HPDE6-E6E7 (cell line): ENCODE results near the gene SEMA6B.

Experiments used
- DNase-seq: peaks from one replicate; pipeline ENCODE4 v3.0.0; 2011; ENCODE audit warnings: missing footprints; ENCODE audit errors: extremely low spot score

SEMA6B gene

DNA sequence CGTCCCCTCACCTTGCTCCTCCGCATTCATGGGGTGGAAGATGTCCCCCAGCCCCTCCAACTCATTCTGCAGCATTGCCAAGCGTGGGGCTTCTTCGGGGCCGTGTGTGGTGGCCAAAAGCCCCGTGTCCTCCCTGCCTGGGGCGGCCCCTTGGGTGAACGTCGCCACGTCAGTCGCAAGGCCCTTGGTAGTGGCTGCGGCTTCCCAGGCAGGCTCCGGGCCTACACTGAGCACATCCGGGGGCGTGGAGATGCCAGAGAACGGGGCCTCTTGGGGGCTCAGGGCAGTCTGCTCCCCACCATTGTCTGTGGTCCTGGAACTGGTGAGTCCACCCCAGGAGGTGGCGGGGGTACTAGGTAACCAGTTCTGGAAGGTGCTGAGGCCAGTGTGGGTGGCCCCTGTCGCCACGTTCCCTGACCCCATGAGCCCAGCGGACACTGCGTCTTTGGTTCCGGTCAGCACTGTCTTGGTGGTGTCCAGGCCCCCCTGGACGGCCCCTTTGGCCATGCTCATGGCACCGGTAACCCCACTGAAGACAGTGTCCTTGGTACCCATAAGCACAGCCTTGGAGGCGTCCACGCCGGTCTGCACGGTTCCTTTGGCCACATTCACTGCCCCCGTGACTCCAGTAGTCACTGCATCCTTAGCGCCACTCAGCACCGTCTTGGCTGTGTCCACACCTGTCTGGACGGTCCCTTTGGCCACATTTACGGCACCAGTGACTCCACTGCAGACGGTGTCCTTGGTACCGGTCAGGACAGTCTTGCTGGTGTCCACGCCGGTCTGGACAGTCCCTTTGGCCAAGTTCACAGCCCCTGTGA lies 48.8 kb downstream of the SEMA6B start:
- DNase-seq: no peak

DNA sequence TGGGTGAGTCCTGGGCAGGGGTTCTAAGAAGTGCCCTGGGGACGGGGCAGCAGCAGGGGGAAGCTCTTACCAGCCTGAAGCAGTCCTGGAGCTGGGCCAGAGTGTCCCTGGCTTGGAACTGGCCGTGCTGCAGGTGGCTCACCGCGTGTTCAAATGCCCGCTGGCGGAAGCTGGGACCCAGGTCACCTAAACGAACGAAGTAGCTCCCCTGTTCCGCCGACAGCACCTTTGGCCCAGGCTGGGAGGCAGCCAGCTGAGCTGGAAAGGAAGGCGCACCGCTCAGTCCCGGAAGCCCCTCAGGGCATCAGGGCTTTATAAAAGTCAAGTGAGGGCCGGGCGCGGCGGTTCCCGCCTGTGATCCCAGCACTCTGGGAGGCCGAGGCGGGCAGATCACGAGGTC lies 50.8 kb downstream of the SEMA6B start:
- DNase-seq: no peak

DNA sequence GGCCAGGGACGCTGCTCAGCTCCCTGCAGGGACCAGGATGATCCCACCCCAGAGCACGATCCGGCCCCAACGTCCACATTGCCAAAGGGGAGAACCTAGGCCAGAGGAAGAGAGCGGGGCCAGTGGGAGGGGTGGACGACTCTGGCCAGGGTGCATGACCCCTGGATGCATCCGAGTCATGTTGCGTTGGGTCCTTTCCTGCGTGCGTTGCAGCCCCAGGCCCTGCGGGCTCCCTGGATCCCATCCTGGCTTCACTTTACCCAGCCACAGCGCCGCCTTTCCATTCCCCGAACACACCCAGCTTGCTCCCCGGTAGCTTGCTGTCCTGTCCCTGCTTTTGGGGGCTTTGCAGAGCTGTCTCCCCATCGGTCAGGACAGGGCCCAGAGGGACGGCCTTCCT lies 51.7 kb downstream of the SEMA6B start:
- no peak for DNase-seq

DNA sequence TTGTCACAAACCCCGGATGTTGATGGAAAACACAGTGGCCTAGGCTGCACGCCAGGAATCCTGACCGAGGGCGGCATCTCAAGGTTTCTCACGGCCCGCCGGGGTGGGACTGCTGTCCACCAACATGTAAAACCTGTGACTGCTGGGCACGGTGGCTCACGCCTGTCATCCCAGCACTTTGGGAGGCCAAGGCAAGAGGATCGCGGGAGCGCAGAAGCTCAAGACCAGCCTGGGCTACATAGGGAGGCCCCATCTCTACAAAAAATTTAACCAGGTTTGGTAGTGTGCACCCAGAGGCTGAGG lies 52.4 kb downstream of the SEMA6B start:
- no peak for DNase-seq

DNA sequence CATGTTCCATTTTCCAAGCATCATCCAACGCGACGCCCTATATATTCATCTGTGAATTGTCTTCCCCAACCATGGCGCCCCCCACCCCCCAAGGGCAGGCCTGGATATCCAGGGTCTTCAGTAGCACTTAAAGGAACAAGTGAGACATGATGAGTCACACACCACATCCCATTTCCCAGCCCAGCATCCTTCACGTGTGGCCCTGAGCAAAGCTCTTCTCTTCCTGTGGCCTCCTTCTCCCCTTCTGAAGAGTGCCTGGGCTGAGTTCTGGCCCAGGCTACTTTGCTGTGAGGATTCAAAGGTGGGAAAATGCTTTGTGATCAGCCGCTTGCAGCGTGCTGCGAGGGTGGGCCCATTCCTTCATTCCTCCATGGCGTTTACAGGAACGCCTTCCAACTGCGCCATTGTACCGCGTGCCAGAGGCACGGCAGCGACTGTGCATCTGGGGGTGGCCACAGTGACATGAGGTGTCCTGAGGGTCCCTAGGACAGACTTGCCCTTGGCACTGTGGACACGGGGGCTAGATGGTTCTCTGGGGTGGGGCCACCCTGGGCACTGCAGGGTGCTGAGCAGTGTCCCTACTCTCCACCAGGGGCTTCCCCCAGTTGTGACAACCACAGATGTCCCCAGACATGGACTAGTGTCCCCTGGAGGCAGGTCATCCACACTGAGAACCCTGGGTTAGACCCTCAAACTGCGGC lies 52.9 kb downstream of the SEMA6B start:
- peak; percentile 29 for DNase-seq

DNA sequence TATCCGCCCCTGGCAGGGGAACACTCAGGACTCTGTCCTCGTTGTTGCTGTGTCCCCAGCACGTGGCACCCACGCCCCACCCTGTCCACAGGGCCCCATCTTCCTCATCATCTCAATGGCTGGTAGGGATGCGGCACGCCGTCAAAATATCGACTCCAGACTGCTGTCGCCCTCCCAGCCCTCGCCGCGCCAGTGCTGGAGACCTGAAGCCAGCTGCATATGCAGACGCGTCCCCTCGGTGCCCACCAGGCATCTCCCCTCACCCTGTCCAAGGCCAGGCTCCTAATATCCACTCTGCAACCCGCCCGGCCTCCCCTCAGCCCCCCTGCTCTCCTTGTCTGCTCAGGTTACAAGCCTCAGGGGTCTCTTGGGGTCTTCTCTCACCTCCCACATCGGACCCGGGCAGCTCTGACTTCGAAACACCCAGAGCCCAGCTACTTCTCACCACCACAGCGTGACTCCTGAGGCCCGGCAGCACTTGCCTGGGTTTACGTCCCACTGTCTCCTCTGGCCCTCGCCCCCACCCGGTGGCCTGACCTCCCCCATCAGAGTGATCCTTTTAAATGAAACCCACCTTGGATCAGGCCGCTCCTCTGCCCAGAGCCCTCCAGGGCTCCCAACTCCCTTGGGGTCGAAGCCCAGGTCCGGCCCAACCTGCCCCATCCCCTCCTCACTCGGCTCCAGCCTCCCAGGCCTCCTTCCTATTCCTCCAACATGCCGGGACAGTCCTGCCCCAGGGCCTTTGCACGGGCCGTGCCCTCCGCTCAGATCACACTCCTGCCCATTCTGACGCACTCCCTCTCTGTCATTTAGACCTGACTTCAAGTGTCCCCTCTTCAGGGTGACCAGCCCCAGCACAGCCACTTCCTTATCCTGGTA lies 53.7 kb downstream of the SEMA6B start:
- no peak for DNase-seq

DNA sequence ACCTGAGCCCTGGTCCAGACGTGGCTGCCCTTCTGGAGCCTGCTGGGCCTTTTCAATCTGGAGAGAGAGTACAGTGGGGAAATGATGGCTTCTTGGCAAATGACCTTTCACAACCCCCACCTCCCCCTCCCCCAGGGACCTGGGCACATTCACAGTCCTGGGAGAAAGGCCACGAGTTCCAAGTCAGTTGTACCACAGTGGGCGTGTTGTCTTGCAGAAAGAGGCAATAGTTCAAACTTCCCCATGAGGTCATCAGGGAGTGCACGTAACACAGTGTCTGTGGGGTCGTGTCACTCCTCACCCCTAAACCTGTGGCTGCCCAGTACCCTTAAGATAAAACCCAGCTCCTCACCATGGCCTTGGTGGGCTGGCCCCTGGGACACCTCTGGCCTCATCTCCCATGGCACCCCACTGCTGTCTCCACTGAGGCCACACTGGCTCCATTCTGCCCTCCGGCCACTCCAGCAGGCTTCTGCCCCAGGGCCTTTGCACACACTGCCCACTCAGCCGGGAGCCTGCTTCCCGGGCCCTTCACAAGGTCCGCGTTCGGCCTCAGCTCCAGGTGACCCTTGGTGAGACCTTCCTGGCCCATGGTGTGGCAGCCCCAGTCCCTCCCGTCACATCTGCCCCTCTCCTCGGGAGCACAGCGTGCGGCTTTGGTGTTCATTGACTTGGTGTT lies 54.5 kb downstream of the SEMA6B start:
- no peak for DNase-seq

DNA sequence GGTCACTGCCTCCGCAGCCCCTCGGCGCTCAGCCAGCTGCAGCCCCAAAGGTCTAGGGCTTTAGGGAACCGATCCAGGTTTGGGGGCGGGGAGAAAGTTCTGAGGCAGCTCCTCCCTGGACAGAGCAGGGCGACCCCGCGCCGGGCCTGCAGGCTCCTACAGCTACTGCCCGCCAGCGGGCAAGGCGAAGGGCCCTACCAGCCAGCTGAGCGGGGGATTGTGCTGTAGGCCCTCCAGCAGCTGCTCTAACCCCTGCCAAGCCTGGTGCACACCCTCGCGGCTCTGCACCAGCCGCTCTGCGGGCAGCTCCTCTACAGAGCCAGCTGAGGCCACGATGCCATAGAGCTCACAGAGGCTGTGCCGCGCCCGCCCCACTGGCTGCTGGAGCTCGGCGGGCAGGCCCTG lies 55.2 kb downstream of the SEMA6B start:
- no peak for DNase-seq

DNA sequence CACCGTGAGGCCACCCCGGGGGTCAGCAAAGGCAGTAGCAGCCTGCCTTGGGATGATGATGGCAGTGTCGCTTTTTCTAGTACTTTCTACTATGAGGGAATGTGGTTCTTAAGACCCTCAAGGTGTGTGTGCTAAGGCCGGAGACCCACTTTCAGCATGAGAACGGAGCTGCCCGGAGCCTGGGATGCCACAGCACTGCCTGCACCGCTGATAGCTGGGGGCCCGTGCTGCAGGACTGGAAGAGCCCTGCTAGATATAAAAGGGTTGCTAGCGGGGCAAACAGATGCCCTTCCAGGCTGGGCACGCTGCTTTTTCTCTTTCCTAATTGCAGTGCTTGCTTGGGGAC lies 55.7 kb downstream of the SEMA6B start:
- no peak for DNase-seq

DNA sequence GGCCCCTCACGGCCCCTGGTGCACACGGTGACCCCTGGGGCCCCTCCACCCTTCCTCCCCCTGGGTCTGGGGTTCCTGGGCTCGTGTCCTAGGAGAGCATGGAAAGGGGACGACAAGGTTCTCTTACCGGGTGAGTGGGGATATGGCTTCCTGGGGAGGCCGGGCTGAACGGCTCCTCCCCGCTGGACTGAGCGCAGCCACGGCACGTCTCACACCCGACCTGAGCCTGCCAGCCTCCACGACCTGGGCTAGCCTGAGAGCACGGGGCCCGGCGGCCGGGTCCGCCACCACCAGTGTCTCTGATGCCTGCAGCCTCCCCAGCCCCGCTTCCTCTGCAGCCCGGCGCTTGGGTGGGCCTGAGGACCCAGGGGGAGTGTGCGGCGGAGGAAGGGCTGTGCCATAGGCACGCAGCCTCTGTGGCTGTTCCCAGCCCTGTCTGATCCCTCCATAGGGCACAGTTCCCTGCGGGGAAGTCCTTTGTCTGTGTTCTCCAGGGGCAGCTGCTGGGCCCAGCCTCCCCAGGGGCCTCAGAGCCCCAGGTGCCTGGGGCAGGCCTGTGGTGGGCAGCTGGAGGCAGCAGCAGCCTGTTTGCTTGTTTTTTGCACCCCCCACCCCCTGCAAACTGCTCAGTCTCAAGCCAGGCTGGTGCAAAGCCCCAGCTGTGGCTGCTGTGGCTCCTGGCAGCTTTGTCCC lies 56.2 kb downstream of the SEMA6B start:
- no peak for DNase-seq

DNA sequence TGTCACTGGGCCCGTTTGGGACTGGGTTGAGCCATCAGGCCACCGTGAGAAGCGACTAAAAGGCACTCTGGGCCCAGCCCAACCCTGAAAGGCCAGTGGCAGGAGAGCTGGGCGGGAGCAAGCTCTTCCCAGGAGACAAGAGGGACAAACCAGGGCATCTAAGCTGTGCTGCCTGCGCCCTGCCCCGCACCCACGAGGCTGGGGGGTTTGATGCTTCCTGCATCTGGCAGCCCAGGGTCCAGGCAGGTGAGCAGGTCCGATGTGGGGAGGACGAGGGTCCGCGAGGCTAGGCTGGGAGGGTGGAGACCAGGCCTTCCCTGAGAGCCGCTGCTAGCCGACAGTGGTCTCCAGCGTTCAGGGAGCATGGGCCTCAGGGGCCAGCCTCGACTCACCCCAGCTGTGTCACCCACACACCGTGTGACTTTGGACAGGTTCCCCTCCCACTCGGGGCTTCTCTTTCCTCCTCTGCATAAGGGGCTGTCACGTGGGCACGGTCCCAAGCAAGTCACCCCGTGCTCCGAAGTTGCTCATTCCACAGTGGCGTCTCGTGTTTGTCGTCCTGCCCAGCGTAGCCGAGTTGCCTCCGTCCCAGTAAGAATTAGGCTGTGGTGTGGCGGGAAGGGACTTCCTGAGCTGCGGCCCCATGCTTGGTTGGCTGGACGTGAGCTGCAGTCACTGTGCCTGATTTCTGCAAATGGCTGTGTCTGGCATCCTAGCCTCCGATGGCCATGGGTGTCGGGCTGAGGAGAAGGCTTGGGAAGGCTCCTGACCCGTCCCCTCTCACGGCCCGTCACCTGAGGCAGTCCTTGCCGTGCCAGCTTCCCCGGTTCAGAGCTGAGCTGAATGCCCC lies 57.0 kb downstream of the SEMA6B start:
- DNase-seq: no peak

DNA sequence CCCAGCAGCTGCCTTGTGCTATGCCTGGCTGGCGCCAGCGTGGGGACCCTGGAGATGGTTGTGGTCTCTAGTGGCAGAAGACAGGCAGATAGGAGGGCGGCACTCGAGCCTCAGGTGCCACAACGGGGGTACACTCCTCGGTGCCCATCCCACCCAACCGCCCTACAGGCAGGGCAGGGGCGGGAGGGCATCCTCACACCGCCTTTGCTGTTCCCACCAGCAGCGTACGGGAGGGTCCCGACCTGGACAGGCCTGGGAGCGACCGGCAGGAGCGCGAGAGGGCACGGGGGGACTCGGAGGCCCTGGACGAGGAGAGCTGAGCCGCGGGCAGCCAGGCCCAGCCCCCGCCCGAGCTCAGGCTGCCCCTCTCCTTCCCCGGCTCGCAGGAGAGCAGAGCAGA lies 57.8 kb downstream of the SEMA6B start:
- no peak for DNase-seq

DNA sequence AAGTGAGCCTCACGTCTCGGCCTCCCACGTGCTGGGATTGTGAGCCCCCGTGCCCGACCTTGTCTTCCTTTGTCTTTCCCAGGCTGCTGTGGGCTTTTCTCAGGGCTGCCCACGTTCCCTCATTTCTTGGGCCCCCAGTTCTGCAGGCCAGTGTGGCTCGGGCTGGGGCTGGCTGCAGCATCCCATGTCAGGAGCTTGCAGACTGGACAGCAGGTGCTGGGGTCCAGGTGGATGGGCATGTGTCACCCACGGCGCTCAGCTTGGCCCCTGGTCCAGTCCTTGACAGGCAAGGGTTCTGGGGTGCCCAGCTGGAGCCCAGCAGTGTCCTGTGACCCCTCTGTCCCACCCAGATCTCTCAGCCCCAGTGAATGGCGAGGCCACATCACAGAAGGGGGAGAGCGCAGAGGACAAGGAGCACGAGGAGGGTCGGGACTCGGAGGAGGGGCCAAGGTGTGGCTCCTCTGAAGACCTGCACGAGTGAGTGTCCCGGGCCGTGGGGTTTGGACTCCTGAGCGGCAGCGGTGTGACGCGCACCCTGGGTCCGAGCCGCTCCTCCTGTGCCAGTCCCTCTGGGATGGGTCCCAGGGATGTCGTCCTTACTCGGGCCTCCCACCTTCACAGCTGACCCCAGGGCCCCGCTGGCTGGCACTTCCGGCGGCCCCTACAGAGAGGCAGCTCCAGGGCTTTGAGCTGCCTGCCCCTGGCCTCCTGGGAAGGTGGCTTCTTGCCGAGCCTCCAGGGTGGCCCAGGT lies 58.5 kb downstream of the SEMA6B start:
- DNase-seq: no peak

DNA sequence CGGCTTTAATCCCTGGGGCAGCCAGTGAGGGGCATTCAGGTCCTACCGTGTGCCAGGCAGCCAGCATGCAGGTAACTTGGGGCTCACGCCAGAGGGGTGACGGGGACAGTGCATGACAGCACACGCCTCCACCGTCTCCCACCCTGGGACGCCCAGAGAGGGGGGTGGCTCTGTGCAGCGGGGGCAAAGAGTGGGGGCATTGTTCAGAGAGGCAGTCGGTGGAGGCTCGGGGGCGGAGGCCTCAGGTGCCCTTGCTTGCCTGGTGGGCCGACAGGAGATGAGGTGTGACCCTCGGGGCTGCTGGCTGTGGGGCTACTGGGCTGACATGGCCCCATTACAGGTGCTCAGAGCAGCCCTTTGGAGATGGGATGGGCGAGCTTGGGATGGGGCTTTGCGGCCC lies 59.6 kb downstream of the SEMA6B start:
- DNase-seq: no peak

DNA sequence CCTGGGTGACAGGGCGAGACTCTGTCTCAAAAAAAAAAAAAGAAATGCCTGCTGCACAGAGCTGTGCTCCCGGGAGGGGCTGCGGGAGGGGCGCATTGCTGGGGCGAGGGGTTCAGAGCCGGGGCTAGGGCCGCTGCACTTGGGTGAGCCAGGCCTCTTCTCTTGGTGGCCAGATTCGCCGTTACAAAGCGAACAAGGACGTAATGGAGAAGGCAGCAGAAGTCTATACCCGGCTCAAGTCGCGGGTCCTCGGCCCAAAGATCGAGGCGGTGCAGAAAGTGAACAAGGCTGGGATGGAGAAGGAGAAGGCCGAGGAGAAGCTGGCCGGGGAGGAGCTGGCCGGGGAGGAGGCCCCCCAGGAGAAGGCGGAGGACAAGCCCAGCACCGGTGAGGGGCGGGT lies 60.2 kb downstream of the SEMA6B start:
- DNase-seq: no peak

DNA sequence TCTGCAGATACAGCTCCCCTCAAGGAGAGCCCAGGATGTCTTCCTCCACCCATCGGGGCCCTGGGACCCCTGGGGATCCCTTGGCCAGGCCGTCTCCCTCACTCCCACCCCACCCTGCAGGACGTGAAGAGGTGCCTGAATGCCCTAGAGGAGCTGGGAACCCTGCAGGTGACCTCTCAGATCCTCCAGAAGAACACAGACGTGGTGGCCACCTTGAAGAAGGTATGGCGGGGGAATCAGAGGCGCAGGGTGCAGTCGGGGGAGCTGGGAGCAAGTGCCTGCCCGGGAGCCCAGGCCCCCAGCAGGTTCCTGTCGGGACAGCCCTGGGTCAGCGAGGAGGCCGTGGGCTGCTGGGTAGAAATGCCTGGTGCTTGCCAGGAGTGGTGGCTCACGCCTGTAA lies 60.8 kb downstream of the SEMA6B start:
- DNase-seq: no peak

DNA sequence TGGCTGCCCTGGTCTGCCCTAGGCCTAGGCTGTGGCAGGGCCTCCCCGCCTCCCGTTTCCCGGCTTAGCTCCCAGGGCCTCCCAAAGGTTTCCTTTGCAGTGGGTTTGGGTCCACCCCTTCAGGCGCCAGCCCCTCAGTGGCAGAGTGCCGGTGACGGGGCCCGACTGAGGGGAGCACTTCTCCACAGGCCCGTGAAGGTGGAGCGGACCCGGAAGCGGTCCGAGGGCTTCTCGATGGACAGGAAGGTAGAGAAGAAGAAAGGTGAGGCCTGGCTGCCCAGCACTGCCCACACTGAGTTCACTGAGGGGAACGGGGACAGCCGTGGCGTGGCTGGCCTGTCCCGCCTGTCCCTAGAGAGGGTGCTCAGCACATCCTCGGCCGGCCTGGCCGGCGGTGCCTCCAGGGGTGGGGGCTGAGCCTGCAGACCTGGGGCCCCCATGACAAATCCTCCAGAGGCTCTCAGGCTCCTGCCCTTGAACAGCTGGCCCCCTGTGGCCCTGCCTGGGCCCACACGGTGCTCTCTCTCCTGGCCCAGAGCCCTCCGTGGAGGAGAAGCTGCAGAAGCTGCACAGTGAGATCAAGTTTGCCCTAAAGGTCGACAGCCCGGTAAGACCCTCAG lies 61.6 kb downstream of the SEMA6B start:
- no peak for DNase-seq

DNA sequence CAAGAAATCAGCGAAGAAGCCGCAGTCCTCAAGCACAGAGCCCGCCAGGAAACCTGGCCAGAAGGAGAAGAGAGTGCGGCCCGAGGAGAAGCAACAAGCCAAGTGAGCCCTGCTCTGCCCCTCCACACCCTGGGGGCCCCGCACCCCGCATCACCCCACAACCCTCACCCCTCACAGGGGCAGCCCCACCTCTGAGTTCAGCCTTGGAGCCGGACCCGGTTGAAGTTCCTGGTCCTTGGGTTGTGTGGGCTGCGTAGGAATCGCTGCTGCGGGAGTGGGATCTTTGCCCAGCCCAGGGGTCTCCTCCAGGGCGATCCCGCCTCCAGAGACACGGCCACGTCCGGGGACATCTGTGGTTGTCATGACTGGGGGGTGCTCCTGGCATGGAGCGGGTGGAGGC lies 63.2 kb downstream of the SEMA6B start:
- no peak for DNase-seq

DNA sequence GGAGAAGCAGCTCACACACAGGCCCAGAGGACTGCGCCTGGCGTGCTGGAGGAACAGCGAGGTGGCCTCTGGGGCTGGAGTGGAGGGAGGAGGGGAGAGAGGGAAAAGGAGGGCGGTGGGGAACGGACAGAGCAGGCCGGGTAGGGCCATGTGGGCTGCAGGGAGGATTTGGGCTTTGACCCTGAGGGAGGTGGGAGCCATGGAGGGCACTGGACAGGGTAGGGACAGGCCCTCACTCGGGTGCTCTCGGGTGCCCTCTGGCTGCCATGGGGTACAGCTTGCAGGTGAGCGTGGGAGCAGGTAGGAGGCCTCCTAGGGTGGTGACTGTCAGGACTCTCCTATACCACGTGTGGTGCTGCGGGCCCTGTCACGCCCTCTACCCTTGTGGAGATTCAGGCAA lies 64.0 kb downstream of the SEMA6B start:
- DNase-seq: peak; percentile 51

DNA sequence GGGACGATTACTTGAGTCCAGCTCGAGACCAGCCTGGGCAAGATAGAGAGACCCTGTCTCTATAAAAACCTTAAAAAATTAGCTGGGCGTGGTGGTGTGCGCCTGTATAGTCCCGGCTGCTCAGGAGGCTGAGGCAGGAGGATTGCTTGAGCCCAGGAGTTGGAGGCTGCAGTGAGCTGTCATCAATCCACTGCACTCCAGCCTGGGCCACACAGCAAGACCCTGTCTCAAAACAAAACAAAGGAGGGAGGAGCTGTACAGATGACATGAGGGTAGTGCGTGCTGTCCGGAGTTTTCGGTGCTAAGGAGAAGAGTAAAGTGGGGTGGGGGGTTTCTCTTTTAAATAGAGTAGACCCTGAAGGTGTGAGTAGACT lies 64.8 kb downstream of the SEMA6B start:
- DNase-seq: no peak
